GM12892 (cell line): ENCODE results near the gene SSH2.
A peak's percentile ranks its signal among the peaks of the same experiment; 100 is the strongest.

Experiments
- DNase-seq: peaks from one replicate; pipeline ENCODE4 v3.0.0; 2011; ENCODE audit not compliant: insufficient read length
- FAIRE-seq: peaks from 2 replicates; lab custom pipeline; 2011; peaks lifted over from hg19 to GRCh38; lab: Jason Lieb, UNC
- POLR2A ChIP-seq: IDR thresholded peaks from 2 replicates; pipeline ENCODE4 v1.6.1; 2011; ENCODE audit warnings: low read depth, low read length, control low read depth
- POLR2AphosphoS5 ChIP-seq: IDR thresholded peaks from 2 replicates; pipeline ENCODE4 v1.6.1; 2011; ENCODE audit warnings: low read depth, low read length, control low read depth
- TAF1 ChIP-seq: IDR thresholded peaks from 2 replicates; pipeline ENCODE4 v1.6.1; 2011; ENCODE audit warnings: low read depth, mild to moderate bottlenecking, control low read depth, low read length, borderline replicate concordance

The SSH2 gene

GRCh38 chr17:29593591-29594518, 336.2 kb downstream of the SSH2 start:
- peak; percentile 61 for FAIRE-seq
- TF ChIP-seq POLR2AphosphoS5: no peak
- no peak for TF ChIP-seq TAF1
- TF ChIP-seq POLR2A: no peak
- no peak for DNase-seq

- TF ChIP-seq POLR2AphosphoS5 (no peak), TAF1 (no peak), POLR2A (no peak)
- no peak for DNase-seq
- FAIRE-seq: peak; percentile 48
These were observed 337.0 kb downstream of the SSH2 start, which contains the start of gene ANKRD13B for GRCh38 chr17:29592850-29593551. Gene ANKRD13B (plus strand): TSS chr17:29593132. CDS start chr17:29593622, 490 bp downstream.

DNA sequence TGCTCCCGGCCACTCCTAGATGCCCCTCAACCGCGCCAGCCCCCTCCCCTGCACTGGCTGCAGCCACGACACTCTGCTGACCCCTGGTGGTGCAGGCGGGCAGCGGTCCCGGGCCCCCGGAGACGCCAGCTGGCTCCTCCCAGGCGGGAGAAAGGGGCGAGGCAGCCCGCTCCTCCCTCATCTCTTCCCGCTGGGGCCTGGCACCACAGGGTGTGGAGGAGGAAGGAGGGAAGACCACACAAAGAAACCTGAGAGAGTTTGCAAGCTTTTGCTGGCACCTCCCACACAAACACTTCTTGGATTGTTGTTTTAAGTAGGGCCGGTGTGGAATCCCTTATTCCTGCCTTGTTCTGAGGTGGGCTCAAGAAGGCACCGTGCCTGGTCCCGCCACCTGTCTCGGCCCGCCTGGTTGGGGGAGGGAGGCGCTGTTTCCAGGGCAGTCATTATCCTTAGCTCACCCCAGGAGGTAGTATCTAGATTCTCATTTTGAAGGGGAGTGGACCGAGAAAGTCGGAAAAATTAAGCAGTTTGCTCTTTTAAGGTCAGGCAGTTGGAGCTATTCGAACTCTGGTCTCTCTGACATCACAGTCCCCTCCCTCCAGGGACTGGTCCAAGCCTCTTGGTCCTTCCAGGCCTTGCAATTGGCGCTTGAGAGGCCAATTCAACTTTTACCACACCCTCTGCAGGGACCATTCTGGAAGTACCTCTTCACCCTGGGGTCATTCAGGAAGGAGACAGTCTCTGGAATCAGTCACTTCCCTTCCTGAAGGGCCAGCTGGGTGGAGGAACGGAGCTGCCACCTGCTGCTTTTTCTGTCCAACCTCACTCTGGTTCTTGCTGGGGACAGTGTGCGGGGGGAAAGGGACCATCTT, 338.1 kb downstream of the SSH2 start:
- DNase-seq (peak; percentile 85), FAIRE-seq (peak; percentile 91)
- TF ChIP-seq POLR2A: no peak
- no peak for TF ChIP-seq POLR2AphosphoS5
- TF ChIP-seq TAF1: no peak

GRCh38 chr17:29591146-29591736, 338.8 kb downstream of the SSH2 start:
- FAIRE-seq: no peak
- TF ChIP-seq TAF1 (no peak), POLR2A (no peak), POLR2AphosphoS5 (no peak)
- DNase-seq: no peak

DNA sequence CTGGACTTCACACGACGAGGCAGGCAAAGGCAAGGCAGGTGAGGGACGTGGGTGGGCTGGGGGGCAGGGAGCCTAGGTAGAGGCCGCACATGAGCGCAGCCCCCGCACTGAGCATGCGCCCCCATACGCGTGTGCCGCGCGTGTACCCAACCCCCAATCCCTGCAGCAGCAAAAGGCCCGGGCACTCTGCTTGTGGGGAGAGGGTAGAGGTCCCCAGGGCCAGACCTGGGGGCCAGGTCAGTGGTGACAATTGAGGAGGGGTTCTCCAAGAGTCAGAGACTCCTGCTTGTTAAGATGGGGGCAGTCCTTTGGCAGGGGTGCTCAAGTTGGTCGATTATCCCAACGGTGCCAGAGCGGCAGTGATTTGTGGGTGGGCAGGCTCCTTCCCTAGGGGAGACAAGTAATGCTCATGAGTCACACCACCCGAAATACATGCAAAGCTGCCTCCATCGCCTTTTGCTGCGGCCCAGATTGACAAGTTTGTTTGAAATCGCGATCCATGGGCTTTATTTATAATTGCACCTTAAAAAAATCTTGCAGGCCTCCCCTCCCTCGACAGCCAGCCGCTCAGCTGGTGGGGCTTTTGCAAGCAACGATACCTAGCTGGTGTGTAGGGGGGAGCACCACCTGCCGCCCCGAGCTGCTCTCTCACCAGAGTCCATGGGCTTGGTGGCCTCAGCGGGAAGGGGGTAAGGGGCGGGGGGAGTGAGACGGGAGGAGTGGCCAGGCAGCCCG, 339.4 kb downstream of the SSH2 start:
- TF ChIP-seq POLR2A (no peak), POLR2AphosphoS5 (no peak), TAF1 (no peak)
- DNase-seq (no peak), FAIRE-seq (peak; percentile 30)

DNA sequence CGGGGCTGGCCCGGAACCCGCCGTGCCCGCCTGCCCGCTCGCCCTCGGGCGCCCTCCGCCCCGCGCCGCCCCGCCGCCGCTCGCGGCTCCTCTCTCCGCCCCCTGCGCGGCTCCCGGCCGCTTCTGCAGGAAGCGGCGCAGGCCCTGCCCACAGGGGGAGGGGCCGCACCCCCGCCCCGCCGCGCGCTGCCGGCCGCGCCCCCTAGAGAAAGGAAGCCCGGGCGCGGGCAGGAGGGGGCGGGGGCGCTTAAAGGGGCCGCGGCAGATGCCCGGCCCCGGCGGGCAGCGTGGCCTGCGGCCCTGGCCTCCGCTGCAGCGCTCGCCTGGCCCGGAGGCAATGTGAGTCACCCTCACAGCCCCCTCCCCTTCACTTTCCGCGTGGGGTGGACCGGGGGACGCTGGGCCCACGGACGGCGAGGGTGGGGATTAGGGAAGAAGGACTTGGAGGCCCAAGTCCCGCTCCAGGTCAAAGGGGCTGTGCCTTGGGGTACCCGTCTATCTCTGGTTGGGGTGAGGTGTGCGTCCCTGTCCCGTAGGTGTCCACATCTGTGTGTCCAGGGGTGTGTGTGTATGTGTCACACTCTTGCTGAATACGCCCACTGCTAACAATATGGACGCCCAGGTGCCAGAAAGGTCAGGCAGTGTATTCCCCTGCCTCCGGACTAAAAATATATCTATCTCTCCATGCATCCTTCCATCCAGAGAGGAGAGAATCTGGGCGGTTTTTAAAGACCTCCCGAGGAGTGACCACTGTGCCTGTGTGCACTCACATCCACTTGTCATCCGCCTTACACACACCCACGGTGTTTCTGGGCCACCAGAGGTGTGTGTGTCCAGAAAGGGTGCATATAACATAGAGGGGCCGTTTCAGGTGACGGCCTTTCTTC, 340.3 kb downstream of the SSH2 start, which contains the start of gene GIT1:
Gene GIT1 (minus strand): TSS at position 125 of the 887 bp plus-strand sequence. CDS start 270 bp downstream, outside the sequence.
- DNase-seq (peak; percentile 96), FAIRE-seq (peak; percentile 91)
- TF ChIP-seq POLR2A: peak; percentile 49; the same call in 1 of the 2 replicates
- TF ChIP-seq TAF1: no peak

GRCh38 chr17:29588562-29589411, 341.2 kb downstream of the SSH2 start:
- FAIRE-seq (no peak), DNase-seq (peak; percentile 53)
- TF ChIP-seq TAF1 (no peak), POLR2A (no peak), POLR2AphosphoS5 (no peak)

DNA sequence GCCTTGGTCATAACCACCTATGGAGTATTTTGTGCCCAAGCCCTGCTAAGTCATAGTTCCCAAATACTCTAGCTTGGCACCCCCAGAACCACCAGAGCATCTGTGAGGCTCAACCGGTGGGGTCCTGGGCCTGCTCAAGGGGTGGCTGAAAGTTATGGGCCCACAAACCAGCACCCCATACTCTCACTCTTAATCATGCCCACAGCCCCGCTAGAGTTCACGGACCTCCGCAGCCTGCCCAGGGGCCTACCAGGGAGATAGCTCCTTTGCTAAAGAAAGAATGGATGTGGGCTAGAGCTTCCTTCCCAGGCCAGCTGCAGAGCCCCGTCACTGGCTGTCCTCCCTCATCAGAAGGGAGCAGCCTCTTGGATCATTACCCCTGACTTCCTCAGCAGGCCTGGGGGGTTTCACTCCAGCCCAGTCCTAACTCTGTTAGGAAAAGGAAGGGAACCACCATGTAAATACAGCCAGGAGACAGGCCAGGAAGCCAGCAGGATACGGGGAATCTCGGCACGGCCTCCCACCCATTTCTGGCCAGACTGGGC, 341.9 kb downstream of the SSH2 start:
- DNase-seq: no peak
- FAIRE-seq: no peak
- TF ChIP-seq POLR2A (no peak), TAF1 (no peak), POLR2AphosphoS5 (no peak)

DNA sequence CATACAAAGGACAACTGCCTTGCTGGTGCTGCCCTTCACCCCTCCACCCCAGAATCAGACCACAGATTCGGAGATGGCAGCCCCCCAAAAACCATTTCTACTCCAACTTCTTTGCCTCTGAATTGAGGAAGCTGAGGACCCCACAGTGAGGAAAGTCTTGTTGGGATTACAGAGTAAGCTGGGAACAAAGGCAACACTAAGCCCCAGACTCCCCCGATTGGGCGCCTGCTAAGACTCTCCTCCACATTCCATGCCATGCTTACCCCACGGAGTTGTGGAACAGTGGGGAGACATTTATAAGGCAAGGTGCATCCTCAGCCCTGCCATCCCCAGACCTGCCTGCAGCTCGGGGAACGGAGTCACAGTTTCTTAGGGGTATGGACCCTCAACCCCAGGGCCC, 342.4 kb downstream of the SSH2 start:
- DNase-seq: no peak
- no peak for FAIRE-seq
- no peak for TF ChIP-seq POLR2A
- TF ChIP-seq TAF1: no peak
- no peak for TF ChIP-seq POLR2AphosphoS5
